ENCODE data around the gene CELF5.

CELF5 gene

GRCh38 chr19:3249408-3249807 is 24.9 kb downstream of the CELF5 start:
- H3K4me3 ChIP-seq (ENCODE audit: low read length), result no peak overlapping the region
- DNase-seq (ENCODE audit: low read depth), result no peak
- no peak for TF ChIP-seq CTCF (IDR thresholded peaks at IDR 0.05; ENCODE audit: insufficient read depth, low read depth, low read length, missing control alignments)

GRCh38 chr19:3250675-3251074 is 26.2 kb downstream of the CELF5 start:
- peak; percentile 60 for TF ChIP-seq CTCF (IDR thresholded peaks at IDR 0.05; ENCODE audit: insufficient read depth, low read depth, low read length, missing control alignments)
- no peak overlapping the region for H3K4me3 ChIP-seq (ENCODE audit: low read length)
- peak; percentile 24 for DNase-seq (ENCODE audit: low read depth)

- no peak for DNase-seq (ENCODE audit: low read depth)
- no peak overlapping the region for H3K4me3 ChIP-seq (ENCODE audit: low read length)
- no peak for TF ChIP-seq CTCF (IDR thresholded peaks at IDR 0.05; ENCODE audit: insufficient read depth, low read depth, low read length, missing control alignments)
Measured at GRCh38 chr19:3251229-3251628, 26.8 kb downstream of the CELF5 start.

GRCh38 chr19:3252650-3253049 is 28.2 kb downstream of the CELF5 start:
- H3K4me3 ChIP-seq (ENCODE audit: low read length), result no peak overlapping the region
- DNase-seq (ENCODE audit: low read depth), result no peak
- TF ChIP-seq CTCF (IDR thresholded peaks at IDR 0.05; ENCODE audit: insufficient read depth, low read depth, low read length, missing control alignments), result no peak

GRCh38 chr19:3253270-3253669 is 28.8 kb downstream of the CELF5 start:
- DNase-seq (ENCODE audit: low read depth), result no peak

GRCh38 chr19:3254520-3254919 is 30.1 kb downstream of the CELF5 start:
- no peak overlapping the region for H3K4me3 ChIP-seq (ENCODE audit: low read length)
- DNase-seq (ENCODE audit: low read depth), result no peak
- TF ChIP-seq CTCF (IDR thresholded peaks at IDR 0.05; ENCODE audit: insufficient read depth, low read depth, low read length, missing control alignments), result no peak

More at GRCh38 chr19:3253270-3253669, 28.8 kb downstream of the CELF5 start:
- H3K4me3 ChIP-seq (ENCODE audit: low read length), result no peak overlapping the region
- no peak for TF ChIP-seq CTCF (IDR thresholded peaks at IDR 0.05; ENCODE audit: insufficient read depth, low read depth, low read length, missing control alignments)

GRCh38 chr19:3257071-3257470 is 32.6 kb downstream of the CELF5 start:
- no peak overlapping the region for H3K4me3 ChIP-seq (ENCODE audit: low read length)
- no peak for DNase-seq (ENCODE audit: low read depth)
- no peak for TF ChIP-seq CTCF (IDR thresholded peaks at IDR 0.05; ENCODE audit: insufficient read depth, low read depth, low read length, missing control alignments)
